ENCODE results near the gene IQCC.

- TF ChIP-seq EZH2 (IDR thresholded peaks at IDR 0.05; ENCODE audit: borderline replicate concordance) (no peak), CTCF (IDR thresholded peaks at IDR 0.05; ENCODE audit: poor library complexity) (no peak)
Measured at GRCh38 chr1:32195531-32195930, 9.9 kb upstream of the IQCC start.

All from hepatocyte (in vitro differentiated cells).